OCI-LY7 (cell line): ENCODE measurements around the gene ZMYND11.

Experiments
- CTCF ChIP-seq: fragments of 200-600 bp; sonication (generic); conservative IDR thresholded peaks from 2 replicates; pipeline ENCODE4 v1.5.1; 2014; ENCODE audit warnings: mild to moderate bottlenecking, antibody characterized with exemption, low read length, moderate library complexity, mixed read lengths
- EZH2phosphoT487 ChIP-seq: fragments of 200-600 bp; sonication (generic); IDR thresholded peaks from 2 replicates; pipeline ENCODE4 v1.6.1; 2018; ENCODE audit warnings: low read depth, borderline replicate concordance, mild to moderate bottlenecking, mixed run types, antibody characterized with exemption, low read length, moderate library complexity, mixed read lengths

- TF ChIP-seq CTCF (no peak), EZH2phosphoT487 (no peak)
These were observed 32.1 kb downstream of the ZMYND11 start for GRCh38 chr10:167383-167782.
